Astrocyte (in vitro differentiated cells and primary cell): Measurements from ENCODE around the gene ZBTB16. TPM values are rescaled to one million over a fixed set of nuclear protein-coding genes. Genes with fewer than 3 reads are reported as not detected.

ENCODE experiments used
- DNase-seq: peaks from one replicate; pipeline ENCODE4 v3.0.0-alpha.2; 2010; ENCODE audit warnings: low read depth
- FAIRE-seq: peaks from 2 replicates; lab custom pipeline; 2011; peaks lifted over from hg19 to GRCh38; lab: Jason Lieb, UNC
- H2AFZ ChIP-seq: 2 replicates; pipeline ENCODE4 v1.6.0; 2012; ENCODE audit warnings: low read depth, low read length, inconsistent platforms
- H3K27ac ChIP-seq: 2 replicates; pipeline ENCODE4 v1.5.1; 2011; ENCODE audit warnings: low read depth, low read length, inconsistent platforms
- H3K27me3 ChIP-seq: 2 replicates; pipeline ENCODE4 v1.6.0; 2011; ENCODE audit warnings: low read length, inconsistent platforms; ENCODE audit not compliant: insufficient read depth
- H3K36me3 ChIP-seq: 2 replicates; pipeline ENCODE4 v1.5.1; 2011; ENCODE audit warnings: low read length, inconsistent platforms; ENCODE audit not compliant: insufficient read depth
- H3K4me1 ChIP-seq: 2 replicates; pipeline ENCODE4 v1.5.1; 2011; ENCODE audit warnings: low read length, inconsistent platforms; ENCODE audit not compliant: insufficient read depth
- H3K4me2 ChIP-seq: 2 replicates; pipeline ENCODE4 v1.6.0; 2012; ENCODE audit warnings: low read length, inconsistent platforms
- H3K4me3 ChIP-seq: 2 replicates; pipeline ENCODE4 v1.5.1; 2011; ENCODE audit warnings: low read depth, mild to moderate bottlenecking, low read length, inconsistent platforms; ENCODE audit not compliant: insufficient read depth
- H3K79me2 ChIP-seq: 2 replicates; pipeline ENCODE4 v1.6.0; 2012; ENCODE audit warnings: mild to moderate bottlenecking, low read length, inconsistent platforms; ENCODE audit not compliant: insufficient read depth
- H3K9ac ChIP-seq: 2 replicates; pipeline ENCODE4 v1.6.0; 2012; ENCODE audit warnings: mild to moderate bottlenecking, low read length, inconsistent platforms
- H3K9me3 ChIP-seq: 2 replicates; pipeline ENCODE4 v1.5.1; 2012; ENCODE audit warnings: low read depth, mild to moderate bottlenecking, low read length, inconsistent platforms; ENCODE audit not compliant: insufficient read depth
- H4K20me1 ChIP-seq: 2 replicates; pipeline ENCODE4 v1.6.0; 2012; ENCODE audit warnings: low read length, inconsistent platforms; ENCODE audit not compliant: insufficient read depth
- H3K27ac Mint-ChIP-seq: one replicate; pipeline ENCODE4 v1.8.0; 2021; ENCODE audit warnings: mild to moderate bottlenecking, mixed read lengths; ENCODE audit not compliant: unreplicated experiment
- H3K27me3 Mint-ChIP-seq: one replicate; pipeline ENCODE4 v1.8.0; 2021; ENCODE audit warnings: low read depth, mixed read lengths; ENCODE audit not compliant: unreplicated experiment
- H3K36me3 Mint-ChIP-seq: one replicate; pipeline ENCODE4 v1.8.0; 2021; ENCODE audit warnings: low read depth, mixed read lengths; ENCODE audit not compliant: unreplicated experiment
- H3K4me1 Mint-ChIP-seq: one replicate; pipeline ENCODE4 v1.8.0; 2021; ENCODE audit warnings: low read depth, mixed read lengths; ENCODE audit not compliant: unreplicated experiment
- H3K4me3 Mint-ChIP-seq: one replicate; pipeline ENCODE4 v1.8.0; 2021; ENCODE audit warnings: mild to moderate bottlenecking, moderate library complexity, mixed read lengths; ENCODE audit not compliant: unreplicated experiment
- H3K9me3 Mint-ChIP-seq: one replicate; pipeline ENCODE4 v1.8.0; 2021; ENCODE audit warnings: mild to moderate bottlenecking, mixed read lengths; ENCODE audit not compliant: unreplicated experiment
- EZH2 ChIP-seq: IDR thresholded peaks from 2 replicates; pipeline ENCODE4 v1.6.1; 2012; ENCODE audit warnings: mild to moderate bottlenecking, low read length, inconsistent platforms; ENCODE audit not compliant: insufficient read depth
- total RNA-seq: library from RNA; stranded (reverse); gene quantifications from 2 replicates; pipeline ENCODE4 v1.2.1, GENCODE V29; 2021
- TF ChIP-seq, protein P1 (sequence below): IDR thresholded peaks from 2 replicates; pipeline ENCODE4 v1.5.1; 2011; ENCODE audit warnings: low read depth, mild to moderate bottlenecking, inconsistent platforms, low read length, moderate library complexity; ENCODE audit not compliant: insufficient read depth

The ZBTB16 gene
- total RNA-seq, 1 donor from 2014 or later: 0.50 TPM

DNA sequence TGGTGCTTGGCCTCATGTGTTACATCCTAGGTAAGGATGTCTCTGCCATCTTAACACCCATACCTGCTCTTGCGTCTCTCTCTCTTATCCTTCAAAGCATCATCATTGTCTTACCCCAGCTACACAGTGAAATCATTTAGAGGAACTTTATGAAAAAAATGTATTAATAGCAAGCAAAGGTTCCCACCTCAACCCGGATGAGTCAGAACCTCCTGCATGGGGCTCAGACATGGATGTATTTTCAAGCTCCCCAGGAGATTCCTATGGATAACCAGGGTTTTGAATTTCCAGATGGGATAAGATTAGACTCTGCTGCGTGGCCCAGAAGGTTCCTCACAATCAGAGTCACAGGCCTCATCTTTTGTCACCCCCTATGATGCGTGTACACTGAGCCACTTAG lies 147.6 kb downstream of the ZBTB16 start:
- no peak overlapping the region for H3K9ac ChIP-seq
- H3K27ac ChIP-seq: no peak overlapping the region
- TF ChIP-seq EZH2: no peak
- TF ChIP-seq, protein P1, sequence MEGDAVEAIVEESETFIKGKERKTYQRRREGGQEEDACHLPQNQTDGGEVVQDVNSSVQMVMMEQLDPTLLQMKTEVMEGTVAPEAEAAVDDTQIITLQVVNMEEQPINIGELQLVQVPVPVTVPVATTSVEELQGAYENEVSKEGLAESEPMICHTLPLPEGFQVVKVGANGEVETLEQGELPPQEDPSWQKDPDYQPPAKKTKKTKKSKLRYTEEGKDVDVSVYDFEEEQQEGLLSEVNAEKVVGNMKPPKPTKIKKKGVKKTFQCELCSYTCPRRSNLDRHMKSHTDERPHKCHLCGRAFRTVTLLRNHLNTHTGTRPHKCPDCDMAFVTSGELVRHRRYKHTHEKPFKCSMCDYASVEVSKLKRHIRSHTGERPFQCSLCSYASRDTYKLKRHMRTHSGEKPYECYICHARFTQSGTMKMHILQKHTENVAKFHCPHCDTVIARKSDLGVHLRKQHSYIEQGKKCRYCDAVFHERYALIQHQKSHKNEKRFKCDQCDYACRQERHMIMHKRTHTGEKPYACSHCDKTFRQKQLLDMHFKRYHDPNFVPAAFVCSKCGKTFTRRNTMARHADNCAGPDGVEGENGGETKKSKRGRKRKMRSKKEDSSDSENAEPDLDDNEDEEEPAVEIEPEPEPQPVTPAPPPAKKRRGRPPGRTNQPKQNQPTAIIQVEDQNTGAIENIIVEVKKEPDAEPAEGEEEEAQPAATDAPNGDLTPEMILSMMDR: no peak
- no peak overlapping the region for H2AFZ ChIP-seq
- Mint-ChIP-seq H3K27ac (no peak overlapping the region), H3K9me3 (no peaks in the 10 kb centered on the region), H3K4me1 (peaks cover 7% of the 10 kb centered on the region), H3K4me3 (no peak overlapping the region), H3K36me3 (no peaks in the 10 kb centered on the region), H3K27me3 (peaks cover 23% of the 10 kb centered on the region)
- FAIRE-seq: no peak
- no peaks in the 10 kb centered on the region for H3K9me3 ChIP-seq
- H4K20me1 ChIP-seq: no peaks in the 10 kb centered on the region
- no peaks in the 10 kb centered on the region for H3K4me1 ChIP-seq
- H3K4me3 ChIP-seq: no peak overlapping the region
- H3K4me2 ChIP-seq: no peak overlapping the region
- peaks cover 11% of the 10 kb centered on the region for H3K27me3 ChIP-seq
- DNase-seq: no peak
- no peaks in the 10 kb centered on the region for H3K36me3 ChIP-seq
- no peaks in the 10 kb centered on the region for H3K79me2 ChIP-seq

DNA sequence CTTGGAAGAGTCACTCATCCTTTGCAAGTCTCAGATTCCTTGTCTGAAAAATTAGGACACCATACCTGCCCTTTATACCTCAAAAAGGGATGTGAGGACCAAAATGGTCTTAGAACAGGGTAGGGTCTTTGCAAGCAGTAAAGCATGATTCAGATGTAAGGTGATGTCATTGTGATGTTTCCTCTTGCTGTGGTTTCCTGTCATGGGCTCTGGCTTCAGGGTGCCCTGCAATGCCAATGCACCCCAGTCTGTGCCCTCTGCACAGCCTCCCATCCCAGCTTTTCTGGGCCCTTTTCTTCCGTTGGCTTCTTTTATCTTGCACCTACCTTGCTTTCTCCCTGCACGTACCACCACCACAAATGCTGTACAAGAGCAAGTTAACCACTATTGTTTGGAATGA lies 148.9 kb downstream of the ZBTB16 start:
- Mint-ChIP-seq H3K36me3 (no peaks in the 10 kb centered on the region), H3K9me3 (no peaks in the 10 kb centered on the region), H3K4me1 (peaks cover 6% of the 10 kb centered on the region), H3K27me3 (peaks cover 23% of the 10 kb centered on the region), H3K4me3 (no peak overlapping the region), H3K27ac (no peak overlapping the region)
- Histone ChIP-seq H3K79me2 (no peaks in the 10 kb centered on the region), H4K20me1 (no peaks in the 10 kb centered on the region), H3K36me3 (no peaks in the 10 kb centered on the region), H3K4me3 (no peak overlapping the region), H2AFZ (no peak overlapping the region), H3K9ac (no peak overlapping the region), H3K27me3 (peaks cover 16% of the 10 kb centered on the region), H3K4me1 (no peaks in the 10 kb centered on the region), H3K27ac (no peak overlapping the region), H3K9me3 (no peaks in the 10 kb centered on the region), H3K4me2 (no peak overlapping the region)
- FAIRE-seq (no peak), DNase-seq (no peak)
- TF ChIP-seq EZH2: no peak
- TF ChIP-seq, protein P1: no peak

DNA sequence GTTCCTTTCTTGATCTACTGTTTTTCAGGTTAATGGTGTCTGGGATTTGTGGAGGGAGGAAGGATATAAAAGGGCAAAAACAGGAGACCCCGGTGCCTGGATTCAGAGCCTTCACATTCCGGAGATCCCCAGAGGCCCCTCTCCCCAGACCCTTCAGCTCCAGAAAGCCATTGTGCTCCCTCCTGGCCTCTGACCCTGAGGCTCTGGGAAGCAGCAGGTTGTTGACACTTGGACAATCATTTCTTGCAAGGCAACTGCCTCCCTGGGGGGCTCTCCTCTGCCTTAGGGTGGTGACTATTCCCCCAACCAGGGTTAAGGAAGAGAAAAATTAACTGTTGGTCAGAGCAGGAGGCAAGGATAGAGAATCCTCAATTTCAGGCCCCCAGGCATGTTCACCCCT lies 149.8 kb downstream of the ZBTB16 start:
- Histone ChIP-seq H3K79me2 (no peaks in the 10 kb centered on the region), H3K36me3 (no peaks in the 10 kb centered on the region), H3K27ac (no peak overlapping the region), H3K9ac (no peak overlapping the region), H3K4me1 (no peaks in the 10 kb centered on the region), H4K20me1 (no peaks in the 10 kb centered on the region), H2AFZ (no peak overlapping the region), H3K9me3 (no peaks in the 10 kb centered on the region), H3K4me3 (no peak overlapping the region), H3K27me3 (peaks cover 20% of the 10 kb centered on the region), H3K4me2 (no peak overlapping the region)
- Mint-ChIP-seq H3K4me1 (peaks cover 6% of the 10 kb centered on the region), H3K27ac (no peak overlapping the region), H3K4me3 (no peak overlapping the region), H3K36me3 (no peaks in the 10 kb centered on the region), H3K27me3 (peaks cover 19% of the 10 kb centered on the region), H3K9me3 (no peaks in the 10 kb centered on the region)
- no peak for FAIRE-seq
- TF ChIP-seq EZH2: no peak
- TF ChIP-seq, protein P1: no peak
- DNase-seq: no peak
